GM21528 (cell line): Measurements from ENCODE around the gene ST3GAL4.

ENCODE experiments used
- ATAC-seq: cut with Tn5 transposase; IDR thresholded peaks from one replicate; pipeline ENCODE4 v1.9.1; 2021; ENCODE audit warnings: mild to moderate bottlenecking, moderate library complexity; ENCODE audit not compliant: unreplicated experiment, low FRiP score

ST3GAL4 gene

DNA sequence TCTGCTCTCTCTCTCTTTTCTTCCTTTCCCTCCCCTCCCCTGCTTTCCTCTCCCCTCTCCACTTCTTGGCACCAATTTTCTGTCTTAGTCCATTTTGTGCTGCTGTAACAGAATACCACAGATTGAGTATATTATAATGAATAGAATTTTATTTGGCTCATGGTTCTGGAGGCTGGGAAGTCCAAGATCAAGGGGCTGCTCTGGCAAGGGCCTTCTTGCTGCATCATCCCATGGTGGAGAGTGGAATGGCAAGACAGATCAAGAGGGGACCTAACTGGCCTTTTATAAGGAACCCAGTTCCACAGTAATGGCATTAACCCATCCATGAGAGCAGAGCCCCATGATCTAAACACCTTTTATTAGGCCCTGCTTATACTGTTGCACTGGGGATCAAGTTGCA, 44.5 kb downstream of the ST3GAL4 start:
- ATAC-seq, result no peak

DNA sequence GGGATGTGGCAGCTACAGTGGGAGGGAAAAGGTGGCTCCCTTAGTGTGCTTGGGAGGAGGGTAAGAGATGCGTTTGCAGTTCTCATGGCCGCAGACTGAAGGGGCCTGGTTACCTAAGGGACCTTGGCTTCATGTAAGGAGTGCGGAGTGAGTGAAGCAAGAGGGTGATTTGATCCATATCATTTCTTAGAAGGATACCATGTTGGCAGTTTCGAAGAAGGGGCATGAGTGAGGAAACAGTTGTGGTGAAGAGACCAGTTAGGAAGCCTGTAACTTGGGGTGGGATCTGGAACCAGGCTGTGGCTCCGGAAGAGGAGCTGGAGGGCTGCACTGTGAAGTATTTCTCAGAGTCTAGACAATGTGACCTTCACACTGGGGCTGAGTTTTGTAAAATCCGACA, 45.0 kb downstream of the ST3GAL4 start:
- ATAC-seq, result no peak

DNA sequence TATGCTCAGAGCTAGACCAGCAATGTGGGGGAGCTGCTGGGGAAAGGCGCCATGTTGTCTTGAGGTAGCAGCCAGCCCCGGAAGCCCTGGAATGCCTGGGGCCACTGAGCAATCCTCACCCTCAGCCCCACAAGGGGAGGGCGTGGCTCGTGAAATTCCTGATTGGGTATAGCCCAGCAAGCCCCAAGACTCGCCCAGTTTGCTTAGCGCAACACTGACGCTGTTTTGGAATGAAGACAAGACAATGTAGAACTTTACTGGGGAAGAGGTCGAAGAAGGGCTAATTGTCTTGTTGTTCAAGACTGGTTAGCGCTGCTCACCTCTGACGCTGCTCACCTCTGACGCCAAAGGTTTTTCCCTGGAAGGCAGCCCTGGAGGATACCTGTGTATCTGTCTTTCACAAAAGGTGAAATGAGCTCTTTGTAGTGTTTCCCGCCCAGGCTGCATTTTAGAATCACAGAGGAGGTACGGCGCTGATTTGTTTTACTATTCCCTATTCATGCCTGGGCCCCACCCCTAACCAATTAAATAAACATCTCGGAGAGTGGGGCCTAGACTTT, 47.6 kb downstream of the ST3GAL4 start:
- ATAC-seq, result no peak

DNA sequence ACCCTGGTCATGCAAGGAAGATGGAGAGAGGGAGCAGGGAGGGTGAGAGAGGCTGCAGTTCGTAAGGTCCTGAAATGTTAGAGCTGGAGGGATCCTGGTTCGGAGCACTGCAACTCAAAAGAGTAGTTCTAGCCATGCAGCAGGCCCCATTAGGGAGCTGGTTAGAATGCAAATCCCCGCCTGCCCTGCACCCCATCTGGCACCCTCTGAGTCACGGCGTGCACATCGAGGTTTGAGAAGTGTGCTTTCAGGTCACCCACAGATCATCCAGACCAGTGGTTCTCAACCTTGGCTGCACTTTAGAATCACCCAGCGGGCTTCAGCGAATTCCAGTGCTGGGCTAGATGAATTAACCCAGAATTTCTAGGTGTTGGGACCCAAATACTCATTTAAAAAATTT, 48.2 kb downstream of the ST3GAL4 start:
- peak; percentile 89 for ATAC-seq

DNA sequence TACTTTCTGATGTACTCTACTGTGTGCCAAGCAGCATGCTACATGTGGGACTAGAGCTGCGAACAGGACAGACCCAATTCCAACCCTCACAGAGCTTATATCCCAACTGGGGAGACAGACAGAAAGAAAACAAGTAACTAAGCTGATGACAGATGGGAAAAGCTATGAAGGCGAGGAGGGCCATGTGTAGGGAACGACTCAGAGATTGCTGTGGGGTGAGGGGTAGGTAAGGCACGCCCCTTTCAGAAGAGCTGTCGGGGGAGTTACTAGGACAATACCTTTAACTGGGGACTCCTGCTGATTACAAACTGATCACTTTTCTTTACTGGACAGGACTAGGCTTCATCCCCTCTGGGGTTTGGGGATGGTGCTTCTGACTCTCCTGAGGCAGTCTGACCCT, 48.9 kb downstream of the ST3GAL4 start:
- no peak for ATAC-seq

DNA sequence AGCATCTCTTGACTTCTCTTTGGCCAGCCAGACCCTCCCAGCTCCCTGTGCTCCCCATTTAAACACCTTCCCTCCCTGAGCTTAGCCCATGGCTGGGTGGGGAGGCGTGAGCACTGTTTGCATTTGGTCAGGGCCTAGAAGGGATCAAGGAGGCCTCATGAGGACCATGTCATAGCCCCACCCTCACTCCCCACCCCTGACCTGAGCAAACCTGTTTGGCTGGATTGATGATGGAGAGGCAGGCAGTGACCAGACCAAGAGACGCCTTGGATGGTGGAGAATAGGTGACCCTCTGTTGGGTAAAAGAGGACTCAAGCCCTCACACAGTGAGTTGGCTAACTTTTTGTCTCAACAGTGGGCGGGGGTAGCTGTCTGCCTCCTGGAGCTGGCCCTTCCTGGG, 49.9 kb downstream of the ST3GAL4 start:
- ATAC-seq, result no peak

DNA sequence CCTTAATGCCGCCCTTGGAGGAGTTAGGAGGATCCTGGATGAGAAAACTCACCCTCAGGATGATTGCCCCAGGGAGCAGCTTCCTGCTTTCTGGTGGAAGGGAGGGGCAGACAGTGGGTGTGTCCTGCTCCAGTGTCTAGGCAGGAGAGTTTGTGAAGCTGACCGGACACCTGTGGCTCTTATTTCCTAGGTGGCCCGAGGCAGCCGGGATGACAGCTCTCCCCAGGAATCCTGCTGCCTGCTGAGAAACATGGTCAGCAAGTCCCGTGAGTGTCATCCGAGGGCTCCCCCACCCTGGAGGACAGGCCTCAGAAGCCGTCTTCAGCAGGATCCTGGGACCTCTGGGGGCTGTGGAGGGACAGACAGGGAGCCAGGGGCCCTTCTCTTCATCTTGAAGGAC, 50.4 kb downstream of the ST3GAL4 start:
- ATAC-seq, result no peak

DNA sequence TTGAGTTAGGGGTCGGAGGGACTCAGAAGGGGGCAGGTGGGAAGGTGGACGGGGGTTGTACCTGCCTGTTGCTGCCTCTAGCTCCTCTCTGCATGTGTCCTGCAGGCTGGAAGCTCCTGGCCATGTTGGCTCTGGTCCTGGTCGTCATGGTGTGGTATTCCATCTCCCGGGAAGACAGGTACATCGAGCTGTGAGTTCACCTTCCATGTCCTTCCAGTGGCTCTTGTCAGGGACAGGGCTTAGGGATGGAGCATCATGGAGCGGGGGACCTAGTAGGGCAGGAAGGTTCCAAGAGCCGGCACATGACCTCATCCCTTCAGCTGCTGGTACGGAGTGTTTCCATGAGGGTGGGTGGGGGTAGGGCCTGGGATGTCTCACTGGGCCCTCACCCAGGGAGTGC, 50.9 kb downstream of the ST3GAL4 start:
- ATAC-seq, result no peak

DNA sequence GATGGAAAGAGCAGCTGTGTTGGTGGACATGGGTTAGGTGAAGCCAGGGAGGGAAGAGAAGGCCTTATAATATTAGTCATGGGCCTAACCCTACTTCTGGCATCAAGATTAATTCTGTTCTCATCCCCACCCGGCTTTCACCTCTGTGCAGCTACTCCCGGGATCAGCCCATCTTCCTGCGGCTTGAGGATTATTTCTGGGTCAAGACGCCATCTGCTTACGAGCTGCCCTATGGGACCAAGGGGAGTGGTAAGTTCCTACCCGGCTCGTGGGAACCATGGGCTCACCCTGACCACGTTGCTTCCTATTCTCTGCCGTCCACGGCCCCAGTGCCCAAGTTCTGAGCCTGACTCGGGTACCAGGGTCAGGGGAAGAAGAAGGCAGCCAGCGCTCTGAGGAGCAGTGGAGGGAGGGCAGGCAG, 51.6 kb downstream of the ST3GAL4 start:
- ATAC-seq, result no peak

DNA sequence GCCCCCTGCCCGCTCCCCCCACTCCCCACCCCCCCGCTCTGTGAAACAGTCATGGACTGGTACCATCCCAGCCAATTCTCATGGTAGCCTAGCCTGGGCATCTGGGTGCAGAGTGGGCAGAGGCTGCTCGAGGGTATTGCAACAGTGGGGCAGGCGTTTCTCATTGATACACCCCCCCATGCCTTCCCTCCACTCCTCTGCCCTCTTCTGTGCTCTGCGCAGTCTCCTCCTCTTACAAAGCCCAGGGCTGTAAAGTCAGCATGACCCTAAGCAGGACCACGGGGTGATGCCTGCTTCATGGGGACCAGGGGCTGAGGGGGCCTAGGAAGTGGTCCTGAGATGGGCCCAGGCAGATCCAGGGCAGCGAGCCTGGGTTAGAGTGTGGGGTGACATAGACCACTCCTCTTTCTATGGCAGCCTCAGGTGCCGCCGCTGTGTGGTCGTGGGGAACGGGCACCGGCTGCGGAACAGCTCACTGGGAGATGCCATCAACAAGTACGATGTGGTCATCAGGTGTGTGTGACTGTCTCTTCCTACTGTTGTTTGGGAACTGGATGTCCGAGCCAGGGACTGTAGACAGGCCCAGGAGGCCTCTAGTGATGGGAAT, 52.3 kb downstream of the ST3GAL4 start:
- ATAC-seq, result no peak

DNA sequence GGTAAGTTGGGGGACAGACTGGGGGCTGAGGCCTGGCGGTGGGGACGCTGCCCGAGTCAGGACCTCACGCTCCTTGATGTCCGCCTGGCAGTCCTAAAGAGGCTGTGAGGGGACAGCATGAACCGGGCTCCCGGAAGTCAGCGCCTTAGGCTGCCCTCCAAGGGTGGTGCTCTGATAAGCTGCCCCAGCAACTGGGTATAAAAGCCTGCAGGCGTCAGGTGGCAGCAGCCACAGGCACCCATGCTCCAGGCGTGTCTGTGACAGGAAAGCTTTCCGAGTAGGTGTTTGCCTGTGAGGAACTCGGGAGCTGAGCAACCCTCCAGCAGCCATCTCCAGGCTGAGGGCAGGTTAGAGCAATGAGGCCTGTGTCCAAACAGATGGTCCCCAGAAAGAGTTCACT, 53.0 kb downstream of the ST3GAL4 start:
- ATAC-seq, result no peak

DNA sequence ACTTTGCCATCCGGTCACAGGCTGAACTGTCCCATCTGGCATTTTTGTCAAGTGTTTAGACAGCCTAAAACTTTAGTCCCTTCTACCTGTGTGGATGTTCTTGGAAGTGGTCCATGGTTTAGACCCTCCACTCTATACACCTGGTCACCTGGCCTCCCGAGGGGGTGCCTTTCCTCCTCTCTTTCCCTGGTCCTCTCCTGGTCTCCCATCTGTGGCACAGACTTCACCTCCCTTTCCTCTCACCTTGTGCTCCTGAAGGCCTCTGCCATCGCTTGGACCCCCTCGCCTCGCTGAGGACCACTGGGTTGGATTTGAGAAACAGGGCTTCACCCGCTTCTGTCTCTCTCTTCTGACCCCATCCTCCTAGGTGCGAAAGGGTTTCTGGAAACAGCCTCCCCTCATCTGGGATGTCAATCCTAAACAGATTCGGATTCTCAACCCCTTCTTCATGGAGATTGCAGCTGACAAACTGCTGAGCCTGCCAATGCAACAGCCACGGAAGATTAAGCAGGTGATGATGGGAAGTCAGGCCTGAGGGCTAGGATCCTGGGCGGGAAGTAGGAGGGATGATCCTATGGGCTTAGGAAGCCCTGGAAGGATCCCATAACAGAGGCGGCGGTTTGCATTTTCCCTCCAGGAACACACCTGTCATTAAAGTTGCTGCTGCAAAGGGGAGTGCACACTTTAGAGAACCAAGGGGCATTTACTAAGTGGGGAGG, 53.6 kb downstream of the ST3GAL4 start:
- no peak for ATAC-seq

DNA sequence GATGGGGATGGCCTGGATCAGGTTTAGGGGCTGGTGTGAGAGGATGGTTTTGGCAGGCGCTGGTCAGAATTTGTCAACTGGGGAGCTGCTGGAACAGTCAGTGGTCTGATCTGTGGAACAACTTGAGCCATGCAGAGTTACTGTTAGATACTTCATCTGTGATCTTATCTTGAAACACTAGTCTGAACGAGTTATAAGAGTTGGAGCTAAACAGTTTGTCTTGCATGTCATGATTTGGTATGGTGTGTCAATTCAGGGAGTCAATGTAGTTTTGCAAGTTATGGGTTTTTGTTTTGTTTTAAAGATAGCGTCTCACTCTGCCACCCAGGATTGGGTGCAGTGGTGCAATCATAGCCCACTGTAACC, 54.1 kb downstream of the ST3GAL4 start:
- ATAC-seq, result no peak

DNA sequence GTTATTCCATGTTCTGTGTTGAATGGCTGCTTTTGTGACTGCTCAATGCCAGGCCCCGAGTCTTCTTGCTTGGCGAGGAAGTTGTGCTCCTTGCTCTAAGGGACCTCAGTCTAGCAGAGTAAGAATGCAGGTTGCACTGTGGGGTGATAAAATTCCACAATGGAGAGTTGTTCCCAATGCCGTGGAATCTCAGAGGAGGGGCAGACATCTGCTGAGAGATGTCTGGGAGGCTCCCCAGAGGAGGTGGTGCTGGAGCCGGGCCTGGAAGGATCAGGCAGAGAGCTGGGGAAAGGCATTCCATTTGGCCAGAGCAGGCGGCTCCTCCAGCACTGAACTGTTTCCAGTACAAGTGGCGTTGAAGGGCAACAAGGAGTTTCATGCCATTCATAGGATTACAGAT, 55.2 kb downstream of the ST3GAL4 start:
- ATAC-seq, result no peak

DNA sequence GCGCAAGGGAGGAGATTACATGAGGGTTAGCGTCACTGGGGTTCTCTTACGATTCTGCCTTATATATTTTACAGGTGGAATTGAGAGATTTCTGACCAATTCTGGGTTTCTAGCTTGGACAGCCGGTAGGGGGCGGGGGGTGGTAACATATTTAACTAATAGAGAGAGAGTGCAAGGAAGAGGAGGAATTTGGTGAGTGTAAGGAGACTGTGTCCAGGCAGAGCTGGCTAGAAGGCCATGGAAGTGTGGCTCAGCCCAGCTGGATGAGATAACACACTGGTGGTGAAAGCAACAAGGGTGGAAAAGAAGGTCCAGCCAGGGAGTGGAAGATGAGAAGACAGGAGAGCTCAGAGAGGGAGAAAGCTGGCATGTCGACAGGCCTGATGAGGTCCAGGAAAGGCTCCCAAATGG, 56.5 kb downstream of the ST3GAL4 start:
- no peak for ATAC-seq

DNA sequence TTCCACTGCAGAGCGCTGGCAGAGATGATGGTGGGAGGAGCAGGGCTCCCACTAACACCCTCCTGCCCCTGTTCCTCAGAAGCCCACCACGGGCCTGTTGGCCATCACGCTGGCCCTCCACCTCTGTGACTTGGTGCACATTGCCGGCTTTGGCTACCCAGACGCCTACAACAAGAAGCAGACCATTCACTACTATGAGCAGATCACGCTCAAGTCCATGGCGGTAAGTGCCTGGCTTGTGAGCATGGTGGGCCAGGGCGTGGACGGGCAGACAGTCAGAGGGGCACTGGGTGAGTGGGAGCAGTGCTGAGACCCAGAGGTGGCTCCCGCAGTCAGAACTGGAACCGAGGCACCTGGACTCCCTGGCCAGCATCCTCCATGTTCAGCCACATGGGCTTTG, 57.9 kb downstream of the ST3GAL4 start:
- ATAC-seq, result no peak

DNA sequence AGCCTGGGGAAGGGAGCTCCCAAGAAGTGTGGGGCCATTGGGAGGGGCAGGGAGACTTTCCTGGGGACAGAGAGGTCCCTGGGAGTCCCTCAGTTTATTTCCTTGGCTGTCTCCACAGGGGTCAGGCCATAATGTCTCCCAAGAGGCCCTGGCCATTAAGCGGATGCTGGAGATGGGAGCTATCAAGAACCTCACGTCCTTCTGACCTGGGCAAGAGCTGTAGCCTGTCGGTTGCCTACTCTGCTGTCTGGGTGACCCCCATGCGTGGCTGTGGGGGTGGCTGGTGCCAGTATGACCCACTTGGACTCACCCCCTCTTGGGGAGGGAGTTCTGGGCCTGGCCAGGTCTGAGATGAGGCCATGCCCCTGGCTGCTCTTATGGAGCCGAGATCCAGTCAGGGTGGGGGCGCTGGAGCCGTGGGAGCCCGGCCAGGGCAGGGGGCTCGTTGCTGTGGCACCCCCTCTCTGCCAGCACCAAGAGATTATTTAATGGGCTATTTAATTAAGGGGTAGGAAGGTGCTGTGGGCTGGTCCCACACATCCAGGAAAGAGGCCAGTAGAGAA, 58.4 kb downstream of the ST3GAL4 start:
- no peak for ATAC-seq

DNA sequence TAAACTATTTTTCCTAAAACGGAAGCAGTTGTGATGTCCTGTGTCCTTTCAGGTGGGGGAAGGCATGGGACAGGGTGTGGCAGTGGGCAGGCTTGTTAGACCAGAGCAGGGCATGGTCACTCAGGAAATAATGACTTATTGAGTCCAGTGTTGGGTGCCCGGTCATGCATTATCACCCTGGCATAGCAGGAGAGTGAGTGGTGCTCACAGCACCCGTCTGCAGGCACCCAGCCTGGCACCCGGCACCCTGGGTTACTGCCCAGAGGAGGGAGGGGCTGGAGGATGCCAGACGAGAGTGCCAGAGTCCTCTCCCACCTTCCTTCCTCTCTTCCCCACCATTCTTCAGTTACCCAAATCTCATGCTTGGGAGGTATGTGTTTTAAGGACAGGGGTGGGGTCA, 59.1 kb downstream of the ST3GAL4 start:
- no peak for ATAC-seq

DNA sequence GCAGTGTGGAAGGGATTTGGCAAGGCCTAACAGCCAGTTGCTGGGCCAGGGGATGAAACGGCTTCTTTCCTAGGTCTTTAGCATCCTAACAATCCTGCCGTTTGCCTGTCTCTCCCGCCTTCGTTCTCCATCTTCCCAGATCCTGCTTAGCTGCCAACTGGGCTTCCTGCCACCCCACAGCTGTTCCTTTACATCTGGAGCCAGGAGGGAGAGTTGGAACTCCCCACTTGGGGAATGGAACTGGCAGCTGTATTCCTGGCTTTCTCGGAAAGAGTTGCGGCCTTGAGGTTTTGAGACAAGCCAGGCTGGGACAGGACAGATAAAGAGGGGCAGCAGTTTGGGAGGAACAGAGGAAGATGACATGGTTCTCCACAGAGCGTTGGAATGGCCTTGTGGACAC, 59.6 kb downstream of the ST3GAL4 start:
- no peak for ATAC-seq

DNA sequence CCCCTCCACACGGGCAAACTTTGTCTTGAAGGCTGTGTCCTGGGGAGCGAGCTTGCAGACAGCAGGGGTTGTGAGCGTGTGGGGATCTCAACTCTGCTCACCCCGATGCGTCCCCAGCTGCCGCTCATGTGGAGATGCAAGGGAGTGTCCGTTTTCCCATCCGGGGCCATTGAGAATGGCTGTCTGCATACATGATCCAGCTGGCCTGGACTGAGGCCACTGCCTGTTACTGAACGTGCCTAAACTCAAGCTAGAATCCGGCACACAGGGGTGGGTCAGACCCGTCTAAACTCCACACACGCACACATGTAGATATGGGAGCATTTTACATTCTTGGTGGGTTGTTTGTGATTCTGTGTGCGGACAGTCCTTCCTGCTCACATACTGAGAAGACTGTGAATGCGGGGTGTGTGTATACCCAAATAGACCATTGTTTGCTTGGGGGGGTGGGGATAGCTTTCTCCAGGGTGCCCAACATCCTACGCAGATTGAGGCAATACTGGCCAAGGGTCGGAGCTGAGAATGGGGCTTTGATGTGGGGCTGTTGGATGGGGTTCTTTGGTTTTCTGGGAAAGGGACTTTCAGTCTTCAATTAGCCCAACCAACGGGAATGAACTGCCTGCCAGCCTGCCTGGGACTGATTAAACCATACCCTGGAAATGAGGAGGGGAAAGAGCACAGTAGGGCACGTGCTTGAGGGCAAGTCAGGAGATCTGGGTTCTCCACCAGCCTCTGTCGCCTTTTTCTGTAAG, 60.4 kb downstream of the ST3GAL4 start:
- ATAC-seq, result no peak

DNA sequence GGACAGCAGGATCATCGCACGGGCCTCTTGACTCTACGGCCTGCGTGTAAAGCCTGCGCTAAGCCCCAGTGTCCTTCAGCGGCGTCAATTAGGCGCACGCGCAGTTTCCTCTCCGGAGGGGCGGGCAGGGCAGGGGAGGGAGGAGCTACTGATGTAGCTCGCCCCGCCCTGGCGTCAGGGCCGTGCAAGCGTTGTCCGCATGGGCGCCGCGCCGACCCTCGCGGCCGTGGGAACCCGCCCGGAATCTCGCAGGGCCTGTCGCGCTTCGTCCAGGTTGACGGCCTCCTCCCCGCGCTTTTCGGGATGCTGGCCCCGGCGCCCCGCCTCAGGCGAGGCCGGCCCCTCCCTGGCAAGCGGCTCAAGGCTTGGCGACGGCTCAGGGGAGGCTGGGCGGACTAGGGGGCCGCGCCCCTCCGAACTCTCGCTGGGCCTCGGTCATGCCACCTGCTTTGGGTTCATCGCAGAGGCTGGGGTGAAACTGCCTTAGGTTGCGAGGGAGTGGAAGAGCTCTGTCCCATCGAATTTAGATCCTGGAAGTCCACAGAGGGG, 61.1 kb downstream of the ST3GAL4 start:
- ATAC-seq, result peak; percentile 84
